ENCODE measurements around the gene PIN1. TPM values are rescaled to one million over a fixed set of nuclear protein-coding genes. Genes with fewer than 3 reads are reported as not detected.

Gene PIN1
- total and polyA plus RNA-seq, 10 of the 15 experiments (the other 5 are each of a cell fraction or from before 2014, with no cell fraction given) = 2.4 to 209 (median 71.5) TPM

- TF ChIP-seq PBX3 (IDR thresholded peaks at IDR 0.05; ENCODE audit: insufficient replicate concordance, low read depth, low read length) (peak; percentile 84), ZNF687 (IDR thresholded peaks at IDR 0.05) (no peak)
Measured at GRCh38 chr19:9834726-9835506, at the start of gene PIN1 (continued).

GRCh38 chr19:9785367-9786331, 49.5 kb upstream of the PIN1 start:
- under 1% methylated on average over 45 of the region's 74 CpGs for WGBS (ENCODE audit: insufficient coverage, insufficient replicate concordance, low lambda C conversion rate, missing lambda C conversion rate)
- no TSS peak for BruUV-seq (replicated peaks)
- in situ Hi-C loops (cut with MboI) = no loop called here
- SMC1A ChIA-PET (ENCODE audit: uncharacterized antibody, unreplicated experiment) = no interaction called here
- Histone ChIP-seq H3K4me3 (peak overlapping the region; percentile 99), H3K4me1 (ENCODE audit: control insufficient read depth, insufficient read depth, low read length) (no peaks in the 10 kb centered on the region), H3K27ac (ENCODE audit: control insufficient read depth, insufficient read depth) (no peak overlapping the region), H3K27me3 (replicated peaks in 1 of 2; ENCODE audit: control insufficient read depth in 2 of 2, insufficient read depth in 2 of 2, low read length in 1 of 2) (no peaks in the 10 kb centered on the region), H3K4me2 (ENCODE audit: control insufficient read depth, insufficient read depth) (peak overlapping the region; percentile 58; the same call in 1 of the 2 replicates), H3K9ac (ENCODE audit: control insufficient read depth, insufficient read depth, low read length) (peak overlapping the region; percentile 28; the same call in 1 of the 2 replicates), H3K36me3 (ENCODE audit: control insufficient read depth in 2 of 2, insufficient read depth in 2 of 2, low read length in 1 of 2) (no peaks in the 10 kb centered on the region), H4K20me1 (ENCODE audit: control insufficient read depth, insufficient read depth) (no peaks in the 10 kb centered on the region), H3K9me3 (replicated peaks; ENCODE audit: control insufficient read depth, insufficient read depth, low read length) (no peaks in the 10 kb centered on the region; the same call in 2 of the 3 replicates), H2AFZ (ENCODE audit: control insufficient read depth, low read depth, low read length) (peak overlapping the region; percentile 80), H3K79me2 (ENCODE audit: control insufficient read depth, insufficient read depth, low read length) (no peaks in the 10 kb centered on the region)
- FAIRE-seq = no peak
- peak; percentile 35; the same call in 1 of the 3 replicates for ATAC-seq
- POLR2A ChIA-PET = no interaction called here
- peak; percentile 67 for DNase-seq (ENCODE audit: low read depth, low spot score)
- RAD21 ChIA-PET (ENCODE audit: unreplicated experiment) = no interaction called here
- CTCF ChIA-PET = no interaction called here
- intact Hi-C loops (cut with micrococcal nuclease; ENCODE audit: unreplicated experiment) = no loop called here
- TF ChIP-seq TAF1 (IDR thresholded peaks at IDR 0.05; ENCODE audit: borderline replicate concordance, low read depth, low read length) (peak; percentile 20; the same call in 1 of the 2 replicates), POLR2AphosphoS5 (IDR thresholded peaks at IDR 0.05; ENCODE audit: low read length) (peak; percentile 45; the same call in 1 of the 2 replicates), NFYB (IDR thresholded peaks at IDR 0.05; ENCODE audit: insufficient read depth, low read depth, low read length) (no peak), ZNF592 (IDR thresholded peaks at IDR 0.05) (no peak), SREBF1 (IDR thresholded peaks at IDR 0.05; ENCODE audit: low read length) (no peak), EGR1 (IDR thresholded peaks at IDR 0.05; ENCODE audit: borderline replicate concordance in 1 of 2, low read depth in 2 of 2, low read length in 2 of 2) (peak in 1 of 2 experiments; percentile 65; a peak in 2 of 3 replicates), YY1 (IDR thresholded peaks at IDR 0.05; ENCODE audit: low read depth, low read length) (peak; percentile 75; the same call in 1 of the 2 replicates)
